ENCODE data around the gene ECT2L.

ECT2L gene

DNA sequence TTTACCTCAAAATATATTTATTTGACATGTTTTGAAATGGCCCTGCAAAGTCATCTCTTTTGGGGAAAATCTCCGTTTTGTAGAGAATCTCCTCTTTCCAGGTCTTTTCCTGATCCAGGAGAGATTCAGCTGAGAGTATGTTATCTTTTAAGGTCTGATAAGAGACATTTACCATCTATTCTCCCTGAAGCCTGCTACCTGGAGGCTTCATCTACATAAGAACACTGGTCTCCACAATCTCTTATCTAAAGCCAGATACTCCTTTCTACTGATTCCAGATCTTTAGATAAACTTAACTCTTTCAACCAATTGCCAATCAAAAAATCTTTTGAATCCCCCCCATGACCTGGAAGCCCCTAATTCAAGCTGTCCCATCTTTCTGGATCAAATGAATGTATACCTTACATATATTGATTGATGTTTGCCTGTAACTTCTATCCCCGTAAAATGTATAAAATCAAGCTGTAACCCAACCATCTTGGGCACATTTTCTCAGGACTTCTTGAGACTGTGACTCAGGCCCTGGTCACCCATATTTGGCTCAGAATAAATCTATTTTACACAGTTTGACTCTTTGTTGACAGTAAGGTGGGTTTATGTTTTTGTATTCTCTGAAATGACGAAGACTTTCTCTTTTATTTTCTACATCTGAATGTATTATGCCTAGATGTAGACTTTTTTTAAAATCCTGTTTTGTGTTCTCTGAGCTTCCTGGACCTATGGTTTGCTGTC, 95.5 kb downstream of the ECT2L start:
- H3F3A ChIP-seq (ENCODE audit: insufficient read depth): no peaks in the 10 kb centered on the region
- H3K79me2 ChIP-seq (ENCODE audit: insufficient read depth, low read length): no peaks in the 10 kb centered on the region
- H2AFZ ChIP-seq (ENCODE audit: low read depth, low read length, severe bottlenecking): no peak overlapping the region
- H3K27ac ChIP-seq (ENCODE audit: low read depth, low read length): no peak overlapping the region
- no peaks in the 10 kb centered on the region for H3K9me3 ChIP-seq (ENCODE audit: insufficient read depth, low read length)
- H3K9ac ChIP-seq (ENCODE audit: low read length): no peak overlapping the region
- TF ChIP-seq, protein P1, sequence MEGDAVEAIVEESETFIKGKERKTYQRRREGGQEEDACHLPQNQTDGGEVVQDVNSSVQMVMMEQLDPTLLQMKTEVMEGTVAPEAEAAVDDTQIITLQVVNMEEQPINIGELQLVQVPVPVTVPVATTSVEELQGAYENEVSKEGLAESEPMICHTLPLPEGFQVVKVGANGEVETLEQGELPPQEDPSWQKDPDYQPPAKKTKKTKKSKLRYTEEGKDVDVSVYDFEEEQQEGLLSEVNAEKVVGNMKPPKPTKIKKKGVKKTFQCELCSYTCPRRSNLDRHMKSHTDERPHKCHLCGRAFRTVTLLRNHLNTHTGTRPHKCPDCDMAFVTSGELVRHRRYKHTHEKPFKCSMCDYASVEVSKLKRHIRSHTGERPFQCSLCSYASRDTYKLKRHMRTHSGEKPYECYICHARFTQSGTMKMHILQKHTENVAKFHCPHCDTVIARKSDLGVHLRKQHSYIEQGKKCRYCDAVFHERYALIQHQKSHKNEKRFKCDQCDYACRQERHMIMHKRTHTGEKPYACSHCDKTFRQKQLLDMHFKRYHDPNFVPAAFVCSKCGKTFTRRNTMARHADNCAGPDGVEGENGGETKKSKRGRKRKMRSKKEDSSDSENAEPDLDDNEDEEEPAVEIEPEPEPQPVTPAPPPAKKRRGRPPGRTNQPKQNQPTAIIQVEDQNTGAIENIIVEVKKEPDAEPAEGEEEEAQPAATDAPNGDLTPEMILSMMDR (IDR thresholded peaks at IDR 0.05; ENCODE audit: insufficient read depth, low read length, poor library complexity, severe bottlenecking): no peak
- TF ChIP-seq EZH2phosphoT487 (conservative IDR thresholded peaks at IDR 0.05; ENCODE audit: low read length): no peak
- H3K4me3 ChIP-seq (ENCODE audit: insufficient read depth, low read length, poor library complexity, severe bottlenecking): no peak overlapping the region
- H3K4me2 ChIP-seq (ENCODE audit: low read depth, low read length, poor library complexity, severe bottlenecking): no peak overlapping the region
- H3K36me3 ChIP-seq (ENCODE audit: low read length): no peaks in the 10 kb centered on the region
- no peaks in the 10 kb centered on the region for H3K27me3 ChIP-seq (ENCODE audit: low read length)
- 0 out of 2 replicates have a peak, but pooled peaks cover 4% of the 10 kb centered on the region for H4K20me1 ChIP-seq (ENCODE audit: low read depth, low read length)
- H3K9me2 ChIP-seq (replicated peaks; ENCODE audit: insufficient read depth, low read length): no peaks in the 10 kb centered on the region

DNA sequence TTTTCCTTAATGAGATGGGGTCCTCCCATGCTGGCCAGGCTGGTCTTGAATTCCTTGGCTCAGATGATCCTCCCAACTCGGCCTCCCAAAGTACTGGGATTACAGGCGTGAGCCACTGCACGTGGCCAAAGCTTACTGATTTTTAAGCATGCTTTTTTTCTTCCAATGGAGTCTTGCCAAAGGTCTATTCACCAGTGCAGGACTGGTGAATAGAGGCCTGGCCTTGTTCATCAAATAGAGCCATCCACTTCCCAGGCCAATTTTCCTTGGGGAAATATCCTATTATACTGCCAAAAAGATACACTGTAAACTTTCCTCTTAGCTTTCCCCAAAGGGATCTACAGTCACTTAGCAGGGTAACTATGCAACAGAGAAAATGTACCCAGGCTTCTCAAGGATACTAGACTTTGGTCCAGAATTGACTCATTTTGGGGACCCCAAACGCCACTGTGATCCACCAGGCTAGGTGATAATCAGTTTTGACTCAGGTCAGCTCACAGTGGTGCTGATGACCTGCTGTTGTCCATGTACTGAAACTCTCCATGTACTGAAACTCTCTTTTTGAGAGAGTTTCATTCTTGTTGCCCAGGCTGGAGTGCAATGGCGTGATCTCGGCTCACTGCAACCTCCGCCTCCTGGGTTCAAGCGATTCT, 100.3 kb downstream of the ECT2L start:
- no peaks in the 10 kb centered on the region for H3K79me2 ChIP-seq (ENCODE audit: insufficient read depth, low read length)
- H3K4me3 ChIP-seq (ENCODE audit: insufficient read depth, low read length, poor library complexity, severe bottlenecking): no peak overlapping the region
- no peaks in the 10 kb centered on the region for H3K9me3 ChIP-seq (ENCODE audit: insufficient read depth, low read length)
- H3K9me2 ChIP-seq (replicated peaks; ENCODE audit: insufficient read depth, low read length): no peaks in the 10 kb centered on the region
- no peaks in the 10 kb centered on the region for H3F3A ChIP-seq (ENCODE audit: insufficient read depth)
- H4K20me1 ChIP-seq (ENCODE audit: low read depth, low read length): no peaks in the 10 kb centered on the region
- no peak overlapping the region for H3K27ac ChIP-seq (ENCODE audit: low read depth, low read length)
- no peaks in the 10 kb centered on the region for H3K36me3 ChIP-seq (ENCODE audit: low read length)
- no peaks in the 10 kb centered on the region for H3K27me3 ChIP-seq (ENCODE audit: low read length)
- no peak overlapping the region for H3K4me2 ChIP-seq (ENCODE audit: low read depth, low read length, poor library complexity, severe bottlenecking)
- no peak overlapping the region for H3K9ac ChIP-seq (ENCODE audit: low read length)
- H2AFZ ChIP-seq (ENCODE audit: low read depth, low read length, severe bottlenecking): no peak overlapping the region
- no peak for TF ChIP-seq EZH2phosphoT487 (conservative IDR thresholded peaks at IDR 0.05; ENCODE audit: low read length)
- TF ChIP-seq, protein P1 (IDR thresholded peaks at IDR 0.05; ENCODE audit: insufficient read depth, low read length, poor library complexity, severe bottlenecking): no peak

DNA sequence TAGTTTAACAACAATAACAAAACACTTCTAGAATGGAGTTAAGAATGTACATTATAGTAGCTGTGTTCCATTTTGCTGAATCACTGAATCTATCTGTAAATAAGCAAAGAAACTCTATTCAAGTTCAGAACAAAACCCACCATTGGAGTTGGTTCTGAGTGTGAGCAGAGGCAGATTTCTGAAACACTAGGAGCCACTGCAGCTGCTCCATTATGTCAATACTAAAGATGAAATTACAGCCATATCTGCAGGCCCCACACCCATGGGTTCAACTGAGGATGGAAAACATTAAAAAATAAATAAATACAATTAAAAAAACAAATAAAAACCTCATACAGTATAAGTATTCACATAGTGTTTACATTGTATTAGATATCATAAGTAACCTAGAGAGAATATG, 101.1 kb downstream of the ECT2L start:
- no peaks in the 10 kb centered on the region for H3K9me3 ChIP-seq (ENCODE audit: insufficient read depth, low read length)
- H3K9ac ChIP-seq (ENCODE audit: low read length): no peak overlapping the region
- no peaks in the 10 kb centered on the region for H3K79me2 ChIP-seq (ENCODE audit: insufficient read depth, low read length)
- no peak overlapping the region for H3K27ac ChIP-seq (ENCODE audit: low read depth, low read length)
- no peaks in the 10 kb centered on the region for H3K9me2 ChIP-seq (replicated peaks; ENCODE audit: insufficient read depth, low read length)
- H3K4me3 ChIP-seq (ENCODE audit: insufficient read depth, low read length, poor library complexity, severe bottlenecking): no peak overlapping the region
- H2AFZ ChIP-seq (ENCODE audit: low read depth, low read length, severe bottlenecking): no peak overlapping the region
- H3K27me3 ChIP-seq (ENCODE audit: low read length): no peaks in the 10 kb centered on the region
- no peaks in the 10 kb centered on the region for H3K36me3 ChIP-seq (ENCODE audit: low read length)
- no peak for TF ChIP-seq EZH2phosphoT487 (conservative IDR thresholded peaks at IDR 0.05; ENCODE audit: low read length)
- TF ChIP-seq, protein P1 (IDR thresholded peaks at IDR 0.05; ENCODE audit: insufficient read depth, low read length, poor library complexity, severe bottlenecking): no peak
- no peak overlapping the region for H3K4me2 ChIP-seq (ENCODE audit: low read depth, low read length, poor library complexity, severe bottlenecking)
- H3F3A ChIP-seq (ENCODE audit: insufficient read depth): no peaks in the 10 kb centered on the region
- H4K20me1 ChIP-seq (ENCODE audit: low read depth, low read length): no peaks in the 10 kb centered on the region
